ENCODE data around the gene PSTPIP1.
A peak's percentile ranks its signal among the peaks of the same experiment; 100 is the strongest.
"Not testable (repeated sequence)": the region's sequence is repeated elsewhere in the genome, so short reads cannot be mapped to it uniquely, and the experiment has no call there.

The PSTPIP1 gene

GRCh38 chr15:76994971-76995945 lies at the start of gene PSTPIP1:
Gene PSTPIP1, plus strand, starts transcription at chr15:76995126. Its CDS starts 448 bp downstream, at chr15:76995574.
- peak; percentile 63 to 64 for ATAC-seq

DNA sequence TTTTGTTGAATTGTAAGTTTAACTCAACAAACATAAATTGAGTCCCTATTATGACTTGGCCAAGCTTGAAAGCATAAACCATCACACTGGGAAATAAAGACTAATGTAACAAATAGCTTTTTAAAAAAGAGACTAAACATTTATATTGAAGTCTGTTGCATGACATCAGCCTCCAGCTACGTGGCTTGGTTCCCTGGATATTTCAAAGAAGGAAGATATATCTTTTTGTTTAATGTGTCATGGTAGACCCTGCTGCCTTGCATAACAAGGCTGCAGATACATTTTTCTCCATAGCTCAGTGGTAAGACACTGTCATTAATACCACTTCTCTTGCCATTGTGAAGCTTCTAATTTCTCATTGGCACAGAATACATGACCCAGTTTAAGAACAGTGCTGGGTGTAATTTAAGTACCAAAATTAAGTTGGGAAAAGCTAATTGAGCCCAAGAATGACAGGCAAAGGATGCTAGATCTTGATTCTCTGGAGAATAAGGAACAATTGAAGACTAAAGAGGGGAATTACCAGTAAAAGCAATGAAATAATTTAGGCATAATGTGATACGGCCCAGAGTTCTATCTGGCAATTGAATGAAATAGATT lies 49.3 kb upstream of the PSTPIP1 start:
- ATAC-seq: no peak

GRCh38 chr15:76947454-76947853 lies 47.5 kb upstream of the PSTPIP1 start:
- no peak for ATAC-seq

DNA sequence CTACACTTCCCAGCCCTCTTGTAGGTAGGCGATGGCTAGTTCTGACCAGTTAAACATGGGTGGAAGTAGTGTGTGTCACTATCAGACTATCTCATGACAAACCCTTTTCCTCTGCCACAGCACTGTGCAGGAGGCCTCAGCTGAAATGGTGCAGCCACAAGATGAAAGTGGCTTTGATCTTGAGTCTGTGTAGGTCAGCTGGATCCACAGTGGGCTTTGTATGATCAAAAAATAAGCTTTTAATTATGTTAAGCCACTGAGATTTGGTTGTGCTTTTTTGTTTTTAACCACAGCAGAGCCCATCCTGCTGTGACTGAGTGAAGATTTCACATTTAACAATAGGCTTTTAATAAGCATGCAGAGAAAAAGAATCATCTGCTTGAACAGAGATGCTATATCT lies 43.7 kb upstream of the PSTPIP1 start:
- ATAC-seq: peak in 1 of 2 donors; percentile 45

DNA sequence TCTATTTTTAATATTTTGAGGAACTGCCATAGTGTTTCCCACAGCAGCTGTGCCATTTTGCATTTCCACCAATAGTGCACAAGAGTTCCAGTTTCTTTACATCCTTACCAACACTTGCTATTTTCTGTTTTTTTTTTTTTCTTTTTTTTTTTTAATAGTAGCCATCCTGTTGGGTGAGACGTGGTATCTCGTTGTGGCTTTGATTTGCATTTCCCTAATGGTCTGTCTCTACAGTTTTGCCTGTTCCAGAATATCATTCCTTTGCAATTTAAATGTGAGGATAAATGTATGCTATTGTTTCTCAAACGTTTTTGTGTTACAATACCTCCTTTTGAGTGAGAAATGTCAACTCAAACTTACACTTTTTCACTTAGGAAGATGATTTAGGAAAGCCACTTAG lies 41.0 kb upstream of the PSTPIP1 start:
- ATAC-seq: no peak

DNA sequence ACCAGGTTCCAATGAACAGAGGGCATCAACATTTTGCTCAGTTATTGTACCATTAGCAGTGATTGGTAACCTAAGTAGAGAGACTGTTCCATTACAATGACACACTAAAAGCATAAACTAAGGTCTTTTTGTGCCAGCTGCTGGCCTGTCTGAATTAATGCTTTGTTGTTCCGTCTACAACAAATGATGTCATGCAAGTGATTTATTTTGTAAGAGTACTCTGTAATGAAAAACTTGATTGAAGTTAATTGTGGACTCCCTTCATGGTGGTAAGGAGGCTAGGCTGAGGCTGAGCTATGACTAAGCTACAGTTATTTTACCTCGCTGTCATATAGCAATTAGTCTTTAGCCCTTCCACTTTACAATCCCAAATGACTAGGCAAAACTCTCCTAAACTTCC lies 40.2 kb upstream of the PSTPIP1 start:
- ATAC-seq: peak in 1 of 2 donors; percentile 27

DNA sequence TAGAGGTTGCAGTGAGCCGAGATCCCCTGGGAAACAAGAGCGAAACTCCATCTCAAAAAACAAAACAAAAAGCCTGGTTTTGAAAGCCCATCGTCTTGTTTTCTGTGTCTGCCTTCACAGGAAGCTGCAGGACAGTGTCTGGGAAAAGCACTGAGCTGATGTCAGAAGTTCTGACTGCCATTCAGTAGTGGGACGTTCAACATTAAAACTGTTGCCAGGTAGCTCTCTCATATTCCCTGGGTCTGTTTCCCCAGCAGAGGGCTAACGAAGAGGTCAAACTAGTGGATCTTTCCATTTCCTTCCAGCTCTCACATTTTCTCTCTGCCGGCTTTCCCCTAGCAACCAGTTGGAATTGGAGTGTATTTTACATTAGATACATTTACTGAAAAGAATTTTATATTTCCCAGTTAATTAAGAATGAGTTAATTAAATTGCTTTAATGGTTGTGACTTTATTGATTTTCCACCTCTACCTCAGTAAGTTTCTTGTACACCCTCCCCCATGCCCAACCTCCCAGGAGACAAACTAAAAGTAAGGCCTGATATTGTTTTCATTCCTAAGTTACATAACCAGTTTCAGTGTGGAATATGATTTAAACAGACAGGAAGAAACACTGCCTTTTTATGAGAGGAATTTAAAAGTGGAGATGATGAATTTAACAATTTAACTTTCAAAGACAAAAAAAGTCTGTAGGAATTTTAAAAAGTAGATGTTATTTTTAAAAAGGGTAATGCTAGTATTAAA lies 33.5 kb upstream of the PSTPIP1 start:
- ATAC-seq: no peak

GRCh38 chr15:76962337-76963013 lies 32.5 kb upstream of the PSTPIP1 start:
- ATAC-seq: no peak

GRCh38 chr15:76963596-76963995 lies 31.3 kb upstream of the PSTPIP1 start:
- ATAC-seq: no peak

DNA sequence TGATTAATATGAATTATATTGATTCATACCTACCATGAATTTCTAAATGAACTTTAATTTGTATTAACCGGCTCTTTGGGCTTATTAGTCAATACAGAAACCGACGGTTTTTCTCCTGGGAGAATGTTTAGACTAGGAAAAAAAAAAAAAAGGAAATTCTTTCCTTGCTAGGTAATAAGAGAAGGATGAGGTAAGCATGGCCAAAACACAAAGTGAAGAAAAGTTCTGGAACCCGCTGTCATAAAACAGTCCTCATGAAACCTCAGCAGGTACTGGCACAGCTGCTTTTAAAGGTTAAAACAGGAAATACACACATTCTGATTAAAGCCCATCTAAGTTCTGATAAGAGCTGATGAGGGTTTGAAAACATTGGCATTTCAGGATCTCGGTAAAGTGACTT lies 30.8 kb upstream of the PSTPIP1 start:
- no peak for ATAC-seq

- ATAC-seq: not testable (repeated sequence)
Observed at GRCh38 chr15:76966051-76966450, 28.9 kb upstream of the PSTPIP1 start.

DNA sequence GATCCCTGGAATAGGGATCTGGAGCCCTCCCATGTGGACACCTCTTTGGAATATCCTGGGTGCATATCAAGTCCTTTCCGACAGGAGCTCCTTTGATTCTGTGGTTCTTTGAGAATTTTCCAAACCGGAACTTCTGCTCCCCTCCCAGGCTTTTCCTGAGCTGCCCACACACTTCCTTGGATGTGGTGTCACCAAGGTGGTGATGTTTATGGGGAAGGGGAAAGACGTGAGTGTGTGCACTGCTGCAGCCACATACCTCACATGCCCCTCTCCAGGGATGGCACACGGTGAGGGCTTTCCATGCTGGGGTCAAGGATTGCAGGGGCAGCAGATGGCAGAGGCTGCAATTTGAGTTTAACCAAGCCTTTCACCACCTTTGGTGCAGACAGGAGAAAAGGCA lies 27.9 kb upstream of the PSTPIP1 start:
- no peak for ATAC-seq

DNA sequence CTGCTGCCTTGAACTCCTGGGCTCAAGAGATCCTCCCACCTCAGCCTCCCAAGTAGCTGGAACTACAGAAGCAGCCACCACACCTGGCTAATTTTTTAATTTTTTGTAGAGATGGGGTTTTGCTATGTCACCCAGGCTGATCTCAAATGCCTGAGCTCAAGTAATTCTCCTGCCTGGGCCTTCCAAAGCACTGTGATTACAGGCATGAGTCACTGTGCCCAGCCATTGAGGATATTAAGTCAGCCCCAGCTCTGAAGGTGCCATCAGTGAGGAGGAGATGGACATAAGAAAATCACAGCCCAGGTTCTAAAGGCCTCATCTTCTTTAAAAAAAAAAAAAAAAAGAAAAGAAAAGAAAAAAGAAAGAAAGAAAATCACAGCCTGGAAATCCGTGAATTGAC lies 26.6 kb upstream of the PSTPIP1 start:
- ATAC-seq: no peak

GRCh38 chr15:76972389-76973361 lies 22.3 kb upstream of the PSTPIP1 start:
- ATAC-seq: no peak

DNA sequence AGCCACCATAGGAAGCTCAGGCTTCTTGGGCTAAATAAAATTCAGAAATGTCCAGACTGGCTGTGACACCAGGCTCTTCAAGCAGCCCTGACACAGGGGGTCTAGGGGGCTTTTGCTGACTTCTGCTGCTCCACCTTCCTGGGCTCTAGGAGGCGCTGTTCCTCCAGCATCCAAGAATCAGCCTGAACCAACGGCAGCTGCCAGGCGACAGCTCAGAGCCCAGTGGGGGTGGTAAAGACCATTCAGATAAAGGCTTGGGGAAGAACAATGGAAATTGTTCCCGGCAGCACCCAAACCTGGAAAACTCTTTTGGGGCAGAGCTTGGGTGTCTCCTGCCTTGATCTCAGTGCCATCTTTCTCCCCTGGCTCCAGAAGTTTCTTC lies 21.6 kb upstream of the PSTPIP1 start:
- peak; percentile 46 to 70 for ATAC-seq

DNA sequence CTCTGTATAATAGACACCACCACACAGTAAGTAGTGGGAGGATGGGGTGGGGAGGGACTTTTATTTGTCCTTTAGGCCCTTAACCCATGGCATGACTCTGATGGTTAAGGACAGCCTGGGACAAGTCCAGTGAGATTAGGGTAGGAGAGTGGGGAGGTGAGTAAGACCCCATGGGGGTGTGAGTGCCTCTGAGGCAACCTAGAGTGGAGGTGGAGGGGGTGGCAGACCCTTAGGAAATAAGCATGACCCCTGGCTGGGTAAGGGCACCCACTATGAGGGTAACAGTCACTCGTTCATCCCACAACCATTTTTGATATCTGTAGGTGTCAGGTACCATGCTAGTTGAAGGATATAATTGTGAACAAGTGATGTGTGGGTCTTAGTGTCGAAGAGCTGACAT lies 21.0 kb upstream of the PSTPIP1 start:
- no peak for ATAC-seq

- no peak for ATAC-seq
Observed at GRCh38 chr15:76974456-76975036, 20.4 kb upstream of the PSTPIP1 start.

GRCh38 chr15:76976141-76976540 lies 18.8 kb upstream of the PSTPIP1 start:
- ATAC-seq: no peak

DNA sequence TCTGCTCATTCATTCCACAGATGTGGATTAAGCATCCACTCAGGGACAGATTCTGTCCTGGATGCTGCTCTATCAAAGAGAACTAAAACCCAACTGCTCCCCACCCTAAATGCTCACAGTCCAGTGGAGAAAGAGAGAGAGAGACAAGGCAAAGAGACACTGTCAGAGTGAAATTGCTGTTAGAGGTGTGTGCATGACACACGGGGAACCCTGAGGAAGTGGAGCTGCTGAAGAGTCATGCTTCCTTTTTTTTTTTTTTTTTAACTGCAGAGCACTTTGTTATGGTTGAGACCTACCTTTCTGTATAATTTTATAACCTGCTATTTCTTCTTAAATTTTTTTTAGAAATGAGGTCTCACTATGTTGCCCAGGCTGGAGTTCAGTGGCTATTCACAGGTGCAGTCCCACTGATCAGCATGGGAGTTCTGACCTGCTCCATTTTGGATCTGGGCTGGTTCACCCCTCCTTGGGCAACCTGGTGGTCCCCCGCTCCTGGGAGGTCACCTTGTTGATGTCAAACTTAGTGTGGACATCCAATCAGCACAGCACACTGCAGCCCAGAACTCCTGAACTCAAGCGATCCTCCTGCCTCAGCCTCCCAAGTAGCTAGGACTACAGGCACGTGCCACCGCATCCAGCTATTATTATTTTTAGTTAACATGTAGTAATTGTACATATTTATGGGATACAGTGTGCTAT lies 18.2 kb upstream of the PSTPIP1 start:
- peak; percentile 69 to 77 for ATAC-seq

DNA sequence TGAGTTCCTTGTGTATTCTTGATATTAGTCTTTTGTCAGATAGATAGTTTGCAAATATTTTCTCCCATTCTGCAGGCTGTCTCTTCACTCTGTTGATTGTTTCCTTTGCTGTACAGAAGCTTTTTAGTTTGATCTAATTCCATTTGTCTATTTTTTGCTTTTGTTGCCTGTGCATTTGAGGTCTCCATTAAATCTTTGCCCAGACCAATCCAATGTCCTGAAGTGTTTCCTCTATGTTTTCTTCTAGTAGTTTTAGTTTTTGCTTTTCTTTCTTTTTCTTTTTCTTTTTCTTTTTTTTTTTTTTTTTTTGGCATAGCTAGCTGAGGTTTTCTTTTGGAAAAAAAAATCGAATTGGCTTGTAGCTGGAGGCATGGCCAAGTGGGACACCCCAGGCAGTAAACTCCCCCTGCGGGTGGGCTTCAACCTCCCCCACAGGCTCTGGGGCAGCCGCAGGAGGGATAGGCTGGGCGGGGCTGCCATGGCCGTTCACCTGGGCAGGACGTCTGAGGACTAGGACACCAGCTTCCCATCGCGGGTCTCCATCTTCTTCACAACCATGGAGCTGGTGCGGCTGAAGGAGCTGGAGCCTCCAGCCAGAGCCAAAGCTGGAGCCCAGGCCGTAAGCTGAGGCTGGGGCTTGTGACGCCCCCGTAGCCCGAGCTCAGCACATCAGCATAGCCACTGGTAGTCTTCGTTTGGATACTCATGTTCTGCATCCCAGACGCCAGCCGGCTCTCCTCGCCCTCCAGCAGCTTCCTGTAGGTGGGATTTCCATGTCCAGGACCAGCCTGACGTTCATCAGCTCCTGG lies 16.2 kb upstream of the PSTPIP1 start:
- no peak for ATAC-seq

Measured in activated CD4-positive, CD25-positive, alpha-beta regulatory T cell treated with anti-CD3 and anti-CD28 coated beads, Interleukin-2, amount 50 U/mL, for 24 hours (primary cell).